Measurements from ENCODE around the gene PHKA2.

The PHKA2 gene

GRCh38 chrX:18931972-18932371 is 51.9 kb downstream of the PHKA2 start:
- DNase-seq (ENCODE audit: low read depth in 2 of 2) = no peak

GRCh38 chrX:18929775-18930174 is 54.1 kb downstream of the PHKA2 start:
- no peak for DNase-seq (ENCODE audit: low read depth in 2 of 2)

- DNase-seq (ENCODE audit: low read depth in 2 of 2) = no peak
These were observed 56.4 kb downstream of the PHKA2 start for GRCh38 chrX:18927558-18927957.

GRCh38 chrX:18924507-18925088 is 59.3 kb downstream of the PHKA2 start:
- DNase-seq (ENCODE audit: low read depth in 2 of 2) = no peak

GRCh38 chrX:18920566-18920965 is 63.3 kb downstream of the PHKA2 start:
- DNase-seq (ENCODE audit: low read depth in 2 of 2) = no peak

- no peak for DNase-seq (ENCODE audit: low read depth in 2 of 2)
These were observed 63.8 kb downstream of the PHKA2 start for GRCh38 chrX:18920079-18920478.

- DNase-seq (ENCODE audit: low read depth in 2 of 2) = no peak
These were observed 66.1 kb downstream of the PHKA2 start for GRCh38 chrX:18917831-18918230.

- no peak for DNase-seq (ENCODE audit: low read depth in 2 of 2)
These were observed 77.6 kb downstream of the PHKA2 start for GRCh38 chrX:18906286-18906685.

- DNase-seq (ENCODE audit: low read depth in 2 of 2) = no peak
These were observed 83.4 kb downstream of the PHKA2 start for GRCh38 chrX:18900401-18900976.

- DNase-seq (ENCODE audit: low read depth in 2 of 2) = no peak
These were observed 84.0 kb downstream of the PHKA2 start for GRCh38 chrX:18899796-18900380.

- DNase-seq (ENCODE audit: low read depth in 2 of 2) = no peak
These were observed 85.4 kb downstream of the PHKA2 start for GRCh38 chrX:18898492-18898891.

- DNase-seq (ENCODE audit: low read depth in 2 of 2) = no peak
These were observed 85.8 kb downstream of the PHKA2 start for GRCh38 chrX:18898091-18898490.

- no peak for DNase-seq (ENCODE audit: low read depth in 2 of 2)
These were observed 86.3 kb downstream of the PHKA2 start for GRCh38 chrX:18897611-18898010.

GRCh38 chrX:18896680-18897544 is 87.0 kb downstream of the PHKA2 start:
- DNase-seq (ENCODE audit: low read depth in 2 of 2) = no peak

- no peak for DNase-seq (ENCODE audit: low read depth in 2 of 2)
These were observed 88.5 kb downstream of the PHKA2 start for GRCh38 chrX:18895189-18895951.

GRCh38 chrX:18894156-18894555 is 89.8 kb downstream of the PHKA2 start:
- DNase-seq (ENCODE audit: low read depth in 2 of 2) = no peak

- no peak for DNase-seq (ENCODE audit: low read depth in 2 of 2)
These were observed 90.4 kb downstream of the PHKA2 start for GRCh38 chrX:18893536-18893935.

GRCh38 chrX:18892899-18893298 is 91.0 kb downstream of the PHKA2 start:
- no peak for DNase-seq (ENCODE audit: low read depth in 2 of 2)

- DNase-seq (ENCODE audit: low read depth in 2 of 2) = no peak
These were observed 92.4 kb downstream of the PHKA2 start for GRCh38 chrX:18891548-18891945.

GRCh38 chrX:18890724-18891547 is 93.0 kb downstream of the PHKA2 start:
- no peak for DNase-seq (ENCODE audit: low read depth in 2 of 2)

- DNase-seq (ENCODE audit: low read depth in 2 of 2) = no peak
These were observed 93.9 kb downstream of the PHKA2 start for GRCh38 chrX:18890049-18890381.

All from stimulated activated CD8-positive, alpha-beta memory T cell treated with anti-CD3 and anti-CD28 coated beads, Interleukin-15, amount 100 ng/mL, for 48 hours (primary cell).